GM19395 (cell line): Measurements from ENCODE around the gene IPO4.
"Not testable (repeated sequence)": the region's sequence is repeated elsewhere in the genome, so short reads cannot be mapped to it uniquely, and the experiment has no call there.

ENCODE experiments used
- ATAC-seq: cut with Tn5 transposase; IDR thresholded peaks from one replicate; pipeline ENCODE4 v1.9.1; 2021; ENCODE audit warnings: mild to moderate bottlenecking, moderate library complexity; ENCODE audit not compliant: unreplicated experiment

IPO4 gene, protein sequence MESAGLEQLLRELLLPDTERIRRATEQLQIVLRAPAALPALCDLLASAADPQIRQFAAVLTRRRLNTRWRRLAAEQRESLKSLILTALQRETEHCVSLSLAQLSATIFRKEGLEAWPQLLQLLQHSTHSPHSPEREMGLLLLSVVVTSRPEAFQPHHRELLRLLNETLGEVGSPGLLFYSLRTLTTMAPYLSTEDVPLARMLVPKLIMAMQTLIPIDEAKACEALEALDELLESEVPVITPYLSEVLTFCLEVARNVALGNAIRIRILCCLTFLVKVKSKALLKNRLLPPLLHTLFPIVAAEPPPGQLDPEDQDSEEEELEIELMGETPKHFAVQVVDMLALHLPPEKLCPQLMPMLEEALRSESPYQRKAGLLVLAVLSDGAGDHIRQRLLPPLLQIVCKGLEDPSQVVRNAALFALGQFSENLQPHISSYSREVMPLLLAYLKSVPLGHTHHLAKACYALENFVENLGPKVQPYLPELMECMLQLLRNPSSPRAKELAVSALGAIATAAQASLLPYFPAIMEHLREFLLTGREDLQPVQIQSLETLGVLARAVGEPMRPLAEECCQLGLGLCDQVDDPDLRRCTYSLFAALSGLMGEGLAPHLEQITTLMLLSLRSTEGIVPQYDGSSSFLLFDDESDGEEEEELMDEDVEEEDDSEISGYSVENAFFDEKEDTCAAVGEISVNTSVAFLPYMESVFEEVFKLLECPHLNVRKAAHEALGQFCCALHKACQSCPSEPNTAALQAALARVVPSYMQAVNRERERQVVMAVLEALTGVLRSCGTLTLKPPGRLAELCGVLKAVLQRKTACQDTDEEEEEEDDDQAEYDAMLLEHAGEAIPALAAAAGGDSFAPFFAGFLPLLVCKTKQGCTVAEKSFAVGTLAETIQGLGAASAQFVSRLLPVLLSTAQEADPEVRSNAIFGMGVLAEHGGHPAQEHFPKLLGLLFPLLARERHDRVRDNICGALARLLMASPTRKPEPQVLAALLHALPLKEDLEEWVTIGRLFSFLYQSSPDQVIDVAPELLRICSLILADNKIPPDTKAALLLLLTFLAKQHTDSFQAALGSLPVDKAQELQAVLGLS

DNA sequence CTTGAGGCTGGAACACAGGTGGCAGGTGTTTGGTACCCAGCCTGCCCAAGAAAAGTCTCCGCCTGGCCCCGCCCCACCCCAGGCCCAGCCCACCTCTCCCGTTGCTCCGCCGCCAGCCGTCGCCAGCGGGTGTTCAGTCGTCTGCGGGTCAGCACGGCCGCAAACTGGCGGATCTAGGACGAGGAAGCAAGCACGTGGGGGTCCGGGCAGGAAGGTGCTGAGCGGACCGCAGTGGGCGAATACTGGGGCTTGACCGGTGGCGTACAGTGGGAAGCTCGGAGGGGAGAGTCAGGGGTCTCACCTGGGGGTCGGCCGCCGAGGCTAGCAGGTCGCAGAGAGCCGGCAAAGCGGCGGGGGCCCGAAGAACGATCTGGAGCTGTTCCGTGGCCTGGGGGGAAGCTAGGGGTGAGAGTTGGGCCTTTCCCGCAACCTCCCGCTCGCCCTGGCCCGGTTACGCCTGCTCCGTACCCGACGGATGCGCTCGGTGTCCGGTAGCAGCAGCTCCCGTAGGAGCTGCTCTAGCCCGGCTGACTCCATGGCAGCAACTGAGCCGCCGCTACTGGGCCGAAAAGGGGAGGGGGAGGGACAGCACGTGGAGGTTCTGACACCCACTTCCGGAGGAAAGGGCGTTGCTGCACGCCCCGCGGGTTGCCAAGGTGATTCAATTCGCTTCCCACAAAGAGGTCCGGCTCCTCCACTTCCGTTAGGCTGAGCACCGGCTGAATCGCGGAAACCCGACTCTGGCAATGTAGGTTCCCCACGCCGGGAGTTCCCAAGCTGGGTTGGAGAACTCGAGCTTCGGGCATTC lies at the start of gene IPO4:
IPO4 (minus strand) TSS at position 566 of the 808 bp plus-strand sequence; CDS start at position 537, 29 bp downstream.
- peak; percentile 89 for ATAC-seq

DNA sequence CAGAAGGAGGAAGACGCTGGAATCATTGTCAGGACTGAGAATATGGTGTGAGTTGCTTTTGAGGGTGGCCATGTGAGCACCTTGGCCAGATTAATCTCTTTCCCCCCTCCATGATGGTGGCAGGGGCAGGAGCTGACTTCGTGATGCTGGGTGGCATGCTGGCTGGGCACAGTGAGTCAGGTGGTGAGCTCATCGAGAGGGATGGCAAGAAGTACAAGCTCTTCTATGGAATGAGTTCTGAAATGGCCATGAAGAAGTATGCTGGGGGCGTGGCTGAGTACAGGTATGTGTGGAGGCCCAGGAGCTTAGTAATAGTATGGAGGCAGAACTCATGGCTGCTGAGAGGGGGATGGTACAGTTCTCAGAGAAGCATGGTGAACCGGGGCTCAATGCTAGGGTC lies 49.5 kb upstream of the IPO4 start:
- ATAC-seq, result no peak

DNA sequence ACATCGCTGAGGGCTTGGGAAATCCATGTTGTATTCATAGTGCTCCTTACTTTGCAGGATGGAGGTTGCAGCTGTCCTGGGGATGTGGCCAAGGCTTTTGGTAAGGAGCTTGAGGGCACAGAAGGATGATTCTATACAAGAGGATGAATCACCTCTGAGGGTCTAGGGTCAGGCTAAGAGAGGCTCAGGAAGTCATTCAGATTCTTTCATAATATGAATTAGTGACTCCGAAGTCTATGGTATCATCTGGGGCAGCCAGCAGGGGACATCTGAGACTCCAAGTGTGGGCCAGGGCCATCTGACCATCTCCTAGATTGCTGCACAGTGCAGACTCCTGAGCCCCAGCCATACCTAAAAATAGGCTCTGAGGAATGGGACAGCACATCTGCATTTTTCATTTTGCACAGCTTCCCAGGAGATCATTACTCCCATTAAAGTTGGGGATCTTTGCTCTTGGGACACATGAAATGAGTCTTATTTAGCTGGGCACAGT lies 48.9 kb upstream of the IPO4 start:
- ATAC-seq, result no peak

DNA sequence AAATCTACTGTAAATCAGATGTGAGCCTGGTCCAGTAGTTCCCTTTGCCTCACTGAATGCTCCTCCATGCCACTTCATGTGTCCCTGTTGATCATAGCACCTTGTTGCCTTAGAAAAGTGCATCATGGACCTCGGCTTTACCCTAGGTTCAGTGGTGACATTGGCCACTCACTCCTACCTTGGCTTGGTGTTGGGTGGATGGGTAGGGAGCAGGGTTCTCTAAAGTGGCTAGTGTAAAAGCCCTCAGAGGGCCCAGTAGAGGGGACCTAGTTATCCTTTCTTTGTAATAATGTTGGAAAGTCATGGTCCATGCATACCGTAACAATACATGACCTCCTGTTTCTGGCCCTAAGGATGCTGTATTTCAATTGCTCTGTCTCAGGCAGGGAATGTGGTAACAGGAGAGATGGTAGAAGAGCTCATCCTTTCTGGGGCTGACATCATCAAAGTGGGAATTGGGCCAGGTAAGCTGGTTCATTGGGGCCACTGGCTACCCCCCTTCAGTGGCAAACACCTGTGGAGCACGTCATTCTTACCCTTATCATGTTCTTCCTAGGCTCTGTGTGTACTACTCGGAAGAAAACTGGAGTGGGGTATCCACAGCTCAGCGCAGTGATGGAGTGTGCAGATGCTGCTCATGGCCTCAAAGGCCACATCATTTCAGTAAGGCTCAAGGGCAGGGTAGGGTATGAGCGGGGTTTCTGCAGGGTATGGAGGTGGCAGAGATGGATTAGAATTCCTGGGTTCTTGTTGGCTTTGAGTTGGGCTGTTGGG lies 48.3 kb upstream of the IPO4 start:
- no peak for ATAC-seq

DNA sequence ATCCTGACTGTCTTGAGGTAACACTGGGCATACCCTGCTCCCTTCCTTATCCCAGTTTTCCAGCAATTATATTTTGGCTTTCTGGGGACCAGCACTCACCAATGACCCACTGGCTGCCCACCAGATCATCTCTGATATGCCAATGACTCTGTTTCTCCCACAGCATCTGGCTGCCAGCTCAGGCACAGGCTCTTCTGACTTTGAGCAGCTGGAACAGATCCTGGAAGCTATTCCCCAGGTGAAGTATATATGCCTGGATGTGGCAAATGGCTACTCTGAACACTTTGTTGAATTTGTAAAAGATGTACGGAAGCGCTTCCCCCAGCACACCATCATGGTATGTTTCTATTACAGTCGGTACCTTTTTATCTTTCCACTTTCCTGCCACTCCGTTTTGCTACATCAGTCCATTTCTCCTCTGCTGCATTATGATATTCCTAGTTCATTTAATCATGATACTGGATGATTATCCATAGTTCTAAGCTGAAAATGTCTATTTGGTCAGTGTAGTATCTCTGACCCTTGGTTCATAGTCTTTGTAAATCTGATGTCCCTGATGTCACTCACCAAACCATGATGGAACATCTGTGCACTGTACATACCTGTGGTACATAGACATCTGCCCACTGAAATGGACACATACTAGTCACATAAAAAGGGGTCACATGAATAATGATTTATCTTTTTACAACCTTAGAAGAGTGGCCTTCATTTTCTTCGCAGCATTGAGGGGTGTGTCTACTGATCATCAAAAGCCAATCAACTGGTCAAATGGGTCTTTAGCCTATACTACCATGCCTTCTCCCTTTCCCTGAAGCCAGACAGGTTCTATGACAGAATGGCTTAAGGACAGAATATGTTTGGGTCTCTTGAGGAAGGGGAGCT lies 47.4 kb upstream of the IPO4 start:
- no peak for ATAC-seq

DNA sequence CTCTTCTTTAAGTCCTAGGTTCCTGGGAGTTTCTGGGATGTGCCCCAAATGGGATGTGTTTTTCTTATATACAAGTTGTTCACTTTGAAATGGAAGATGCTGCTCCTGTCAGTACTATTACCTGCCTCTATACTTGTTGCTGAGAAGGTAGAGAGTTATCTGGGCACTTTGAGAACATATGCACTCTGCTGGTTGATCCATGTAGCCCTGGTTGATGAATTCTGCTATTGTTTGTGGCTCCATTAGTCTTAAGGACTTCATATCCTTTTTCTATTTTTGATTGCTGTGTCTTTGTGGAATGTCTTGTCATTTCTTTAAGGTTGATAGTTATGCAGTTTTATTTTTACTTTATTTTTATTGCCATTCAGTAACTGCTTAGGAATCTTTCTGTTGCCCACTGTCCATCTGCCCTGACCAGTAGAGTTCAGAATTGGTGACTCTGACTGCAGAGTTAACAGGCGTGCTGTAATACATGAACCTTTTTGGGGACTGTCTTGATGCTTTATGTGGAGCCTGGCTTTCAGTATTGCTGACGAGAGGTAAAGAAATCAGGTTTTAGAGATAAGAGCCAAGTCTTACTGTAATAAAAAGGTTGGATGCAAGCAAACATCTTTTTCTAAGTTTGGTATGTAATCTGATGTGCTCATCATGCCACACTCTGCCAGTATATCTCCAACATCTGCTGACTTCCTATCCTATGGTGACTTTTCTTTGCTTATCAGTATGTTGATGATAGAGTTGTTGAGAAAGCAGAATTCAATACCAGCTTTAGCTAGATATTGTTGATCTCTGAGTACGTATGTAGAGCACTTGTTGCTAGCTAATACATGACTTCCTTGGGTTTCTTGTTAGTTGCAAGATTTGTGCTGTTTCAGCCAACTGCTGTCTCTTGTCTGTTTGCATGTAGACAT lies 45.7 kb upstream of the IPO4 start:
- ATAC-seq, result no peak

DNA sequence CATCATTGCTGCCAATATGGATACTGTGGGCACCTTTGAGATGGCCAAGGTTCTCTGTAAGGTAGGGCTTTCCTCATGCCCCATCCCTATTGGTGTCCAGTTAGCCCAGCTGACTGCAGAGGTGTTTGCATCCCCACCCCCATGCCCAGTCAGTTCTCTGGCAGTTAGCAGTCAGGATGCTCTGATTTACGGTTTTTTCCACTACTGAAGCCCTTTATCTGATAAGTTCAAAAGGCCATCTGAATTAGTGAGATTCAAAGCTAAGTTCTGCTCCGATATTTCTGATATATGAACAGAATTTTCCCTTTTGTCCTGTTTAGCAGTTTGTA lies 44.9 kb upstream of the IPO4 start:
- no peak for ATAC-seq

DNA sequence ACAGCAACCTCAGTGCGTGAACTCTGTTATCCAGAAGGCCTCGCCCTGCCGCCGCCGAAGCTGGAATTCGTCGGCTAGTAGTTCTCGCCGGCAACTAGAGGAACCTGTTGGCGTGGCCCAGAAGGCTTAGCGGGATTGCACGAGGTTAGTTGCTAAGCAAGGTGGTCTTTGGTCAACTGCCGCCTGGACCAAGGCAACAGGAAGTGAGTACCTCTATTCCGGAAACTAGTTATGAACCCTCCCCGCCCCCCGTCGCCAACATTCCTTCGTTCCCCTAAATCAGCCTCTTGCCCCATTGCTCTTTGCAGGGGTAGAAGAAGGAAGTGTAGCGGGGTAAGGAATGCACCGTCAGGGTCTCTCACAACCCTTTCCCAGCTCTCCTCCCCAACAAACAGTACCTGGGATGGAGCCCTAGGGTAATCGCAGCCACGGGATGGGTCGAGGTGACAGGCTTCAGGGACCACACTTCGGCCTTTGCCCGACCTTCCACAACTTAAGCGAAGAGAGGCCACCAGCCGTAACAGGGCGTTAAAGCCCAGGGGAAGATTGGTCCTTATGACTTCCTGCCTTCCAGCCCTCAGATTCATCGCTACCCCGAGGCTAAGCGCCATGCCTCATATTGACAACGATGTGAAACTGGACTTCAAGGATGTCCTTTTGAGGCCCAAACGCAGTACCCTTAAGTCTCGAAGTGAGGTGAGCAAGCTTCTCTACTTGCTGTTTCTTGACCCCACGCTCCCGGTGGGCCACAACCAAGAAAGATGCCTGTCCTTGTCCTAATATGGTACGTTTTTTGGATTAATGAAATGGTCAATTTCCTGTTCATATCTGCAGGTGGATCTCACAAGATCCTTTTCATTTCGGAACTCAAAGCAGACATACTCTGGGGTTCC lies 44.3 kb upstream of the IPO4 start, which contains the start of gene GMPR2:
GMPR2 (plus strand) TSS at position 285 of the 893 bp plus-strand sequence; CDS start at position 610, 325 bp downstream.
- peak; percentile 69 for ATAC-seq

DNA sequence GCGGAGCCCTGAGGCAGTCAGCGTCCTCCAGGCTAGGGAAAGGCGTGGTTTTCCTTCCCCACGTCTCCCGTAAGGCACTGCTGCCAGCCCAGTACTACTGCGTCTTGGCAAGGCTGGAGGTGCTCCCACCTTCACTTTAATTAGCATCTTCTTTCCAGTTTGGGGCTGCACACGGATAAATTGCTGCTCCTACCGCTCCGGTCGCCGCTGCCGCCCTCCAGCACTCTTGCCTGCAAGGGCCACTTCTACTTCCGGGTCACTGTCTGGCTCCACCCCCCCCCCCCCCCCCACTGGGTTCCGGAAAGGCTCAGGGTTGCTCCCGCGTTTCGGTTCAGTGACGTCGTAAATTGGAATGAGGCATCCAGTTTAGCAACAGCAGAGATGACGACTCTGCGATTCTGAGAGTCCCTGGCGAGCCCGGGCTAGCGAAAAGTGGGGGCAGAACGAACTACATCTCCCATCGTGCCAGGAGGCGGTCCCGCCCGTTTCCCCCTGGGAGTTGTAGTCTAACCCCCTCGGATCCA lies 43.6 kb upstream of the IPO4 start, which contains the start of gene NEDD8:
NEDD8 (minus strand) TSS at position 247 of the 524 bp plus-strand sequence; CDS start at position 147, 100 bp downstream.
- peak; percentile 82 for ATAC-seq

DNA sequence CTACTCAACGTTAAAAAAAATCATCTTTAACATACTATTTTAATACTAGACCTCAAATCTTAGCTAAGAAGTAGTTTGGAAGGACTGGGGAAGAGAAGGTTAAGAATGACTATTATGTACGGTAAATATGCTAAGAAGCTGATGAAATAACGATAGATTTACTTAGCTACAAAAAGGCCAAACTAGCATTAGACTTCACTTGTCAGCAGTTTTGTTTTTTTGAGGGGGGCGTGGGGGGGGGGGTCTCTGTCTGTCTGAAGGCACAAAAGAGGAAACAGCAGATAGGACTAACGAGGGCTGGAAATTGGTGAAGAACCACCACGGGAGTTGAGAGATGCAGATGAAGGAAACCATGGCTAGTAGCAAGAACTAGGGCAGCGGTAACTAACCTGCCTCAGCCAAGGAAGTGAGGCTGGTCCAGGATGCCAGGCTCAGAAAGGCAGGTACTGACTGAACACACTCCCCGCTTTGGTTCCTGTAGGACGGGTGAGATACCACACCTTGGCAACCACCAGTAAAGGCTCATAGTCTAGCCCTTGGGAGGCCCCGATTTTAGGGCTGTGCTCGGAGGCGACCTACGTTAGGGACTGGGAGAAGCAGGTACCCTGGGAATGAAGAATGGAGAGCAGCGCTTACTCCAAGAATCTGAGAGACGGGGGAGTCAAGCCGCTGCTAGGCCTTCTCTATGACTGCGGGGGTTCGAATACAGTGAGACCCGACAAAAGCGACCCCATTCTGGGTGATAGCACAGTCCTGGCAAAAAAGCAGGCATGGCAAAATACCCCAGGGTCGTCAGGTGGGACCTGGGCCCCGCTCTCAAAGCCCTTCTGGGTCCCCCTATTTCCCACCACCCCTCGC lies 42.9 kb upstream of the IPO4 start:
- peak; percentile 10 for ATAC-seq

DNA sequence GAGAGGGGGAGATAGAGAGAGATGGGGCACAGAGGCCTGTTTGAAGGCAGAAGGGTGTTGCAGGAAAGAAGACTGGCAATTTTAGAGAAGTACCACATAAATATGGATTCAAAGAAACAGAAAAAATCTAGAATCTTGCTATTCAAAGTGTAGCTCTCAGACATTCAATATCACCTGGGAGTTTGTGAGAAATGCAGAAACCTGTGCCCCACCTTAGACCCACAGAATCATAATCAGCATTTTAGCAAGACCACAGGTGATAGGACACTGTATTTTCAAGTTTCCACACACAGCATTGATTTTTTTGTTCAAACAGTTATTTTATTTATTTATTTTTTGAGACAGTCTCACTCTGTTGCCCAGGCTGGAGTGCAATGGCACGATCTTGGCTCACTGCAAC lies 40.3 kb upstream of the IPO4 start:
- ATAC-seq, result no peak

DNA sequence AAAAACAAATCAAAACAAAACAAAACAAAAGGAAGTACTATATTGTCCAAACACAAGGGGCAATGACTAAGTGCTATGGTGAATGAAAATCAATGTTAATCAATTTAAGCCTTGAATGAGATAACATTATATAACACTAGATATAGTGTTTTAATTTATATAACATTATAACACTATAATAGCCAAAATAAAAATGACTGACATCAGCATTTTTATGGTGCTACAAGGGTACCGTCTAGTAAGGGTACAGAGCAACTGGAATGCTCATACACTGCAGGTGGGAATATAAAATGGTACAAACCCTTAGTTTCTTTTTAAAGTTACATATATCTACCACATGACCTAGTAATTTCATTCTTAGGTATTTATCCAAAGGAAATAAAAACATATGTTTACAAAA lies 37.9 kb upstream of the IPO4 start:
- no peak for ATAC-seq

DNA sequence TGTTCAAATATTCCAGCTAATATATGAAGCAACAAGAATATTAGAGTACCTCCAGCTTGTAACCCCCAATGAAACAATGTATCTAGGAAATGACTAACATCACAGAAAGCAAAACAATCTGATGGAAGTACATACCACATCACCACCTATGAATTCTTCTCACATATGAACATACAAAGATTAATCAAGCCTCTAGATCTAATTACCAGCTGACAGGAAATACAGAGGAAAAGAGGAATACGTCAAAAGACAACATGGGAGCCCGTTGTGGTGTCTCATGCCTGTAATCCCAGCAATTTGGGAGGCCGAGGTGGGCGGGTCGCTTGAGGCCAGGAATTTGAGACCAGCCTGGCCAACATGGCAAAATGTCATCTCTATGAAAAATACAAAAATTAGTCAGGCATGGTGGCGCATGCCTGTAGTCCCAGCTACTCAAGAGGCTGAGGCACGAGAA lies 36.0 kb upstream of the IPO4 start:
- ATAC-seq, result no peak

DNA sequence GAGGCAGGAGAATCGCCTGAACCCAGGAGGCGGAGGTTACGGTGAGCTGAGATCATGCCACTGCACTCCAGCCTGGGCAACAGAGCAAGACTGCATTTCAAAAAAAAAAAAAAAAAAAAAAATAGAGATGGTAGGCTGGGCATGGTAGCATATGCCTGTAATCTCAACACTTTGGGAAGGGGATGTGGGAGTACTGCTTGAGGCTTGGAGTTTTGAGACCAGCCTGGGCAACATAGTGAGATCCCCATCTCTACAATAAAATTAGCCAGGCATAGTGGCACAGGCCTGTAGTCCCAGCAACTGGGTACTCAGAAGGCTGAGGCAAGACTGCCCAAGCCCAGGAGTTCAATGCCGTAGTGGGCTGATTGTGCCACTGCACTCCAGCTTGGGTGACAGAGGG lies 34.4 kb upstream of the IPO4 start:
- ATAC-seq, result not testable (repeated sequence)

DNA sequence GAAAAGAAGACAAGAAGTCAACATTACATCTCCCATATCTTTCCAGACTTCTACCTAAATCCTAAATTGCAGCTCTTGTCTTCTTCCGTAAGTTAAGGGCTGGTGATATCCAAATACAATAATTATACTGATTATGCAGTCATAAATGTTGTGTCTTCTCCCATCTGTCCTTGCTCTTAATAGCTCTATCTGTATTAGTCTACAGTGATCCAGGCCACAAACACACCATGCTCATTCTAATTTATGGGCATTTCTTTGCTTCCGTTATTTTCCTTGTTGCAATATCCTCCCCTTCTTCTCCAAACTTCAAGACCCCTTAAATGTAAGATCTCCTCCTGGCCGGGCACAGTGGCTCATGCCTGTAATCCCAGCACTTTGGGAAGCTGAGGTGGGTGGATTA lies 30.9 kb upstream of the IPO4 start:
- ATAC-seq, result no peak
